A549 (cell line): ENCODE measurements around the gene PDE4D. TPM values are rescaled to one million over a fixed set of nuclear protein-coding genes. Genes with fewer than 3 reads are reported as not detected.
"Not testable (repeated sequence)": the region's sequence is repeated elsewhere in the genome, so short reads cannot be mapped to it uniquely, and the experiment has no call there.

Source experiments
- ATAC-seq, 2 experiments: fragments of 200-7000 bp in 1 of 2; fragments of >200 bp in 1 of 2; cut with Nextera tagmentation in 1 of 2; cut with Tn5 transposase in 1 of 2; 3 replicates each; pipeline versions ENCODE4 v1.8.0 to v1.9.1; 2018 to 2020; ENCODE audit warnings: mild to moderate bottlenecking in 1 of 2, moderate library complexity in 1 of 2
- CTCF ChIA-PET: fragments of 300-600 bp; sonication (Branson Sonifier 250); formaldehyde crosslinking; extraction: SDS; loops from one replicate; lab custom pipeline; 2021; ENCODE audit warnings: antibody characterized with exemption, inconsistent platforms; lab: Yijun Ruan, JAX
- POLR2A ChIA-PET: fragments of 350-600 bp; formaldehyde crosslinking; extraction: SDS; loops from one replicate; lab custom pipeline; 2021; ENCODE audit warnings: antibody characterized with exemption, inconsistent platforms; lab: Yijun Ruan, JAX
- DNase-seq, 2 experiments: peaks; one replicate each; pipeline versions ENCODE4 v3.0.0 to v3.0.0-alpha.2; 2011 to 2016; ENCODE audit warnings: low read depth in 1 of 2, low spot score in 1 of 2
- FAIRE-seq: peaks from 2 replicates; lab custom pipeline; 2011; peaks lifted over from hg19 to GRCh38; lab: Jason Lieb, UNC
- H3K27ac ChIP-seq, 2 experiments: fragments of >200 bp; sonication (Bioruptor Twin); formaldehyde crosslinking; 3 replicates each; pipeline ENCODE4 v1.5.1; 2016 to 2017
- H3K4me1 ChIP-seq: fragments of >200 bp; sonication (Bioruptor Twin); formaldehyde crosslinking; 3 replicates; pipeline ENCODE4 v1.6.1; 2016
- H3K4me2 ChIP-seq: fragments of >200 bp; sonication (Bioruptor Twin); formaldehyde crosslinking; 3 replicates; pipeline ENCODE4 v1.6.1; 2016
- H3K4me3 ChIP-seq: fragments of >200 bp; sonication (Bioruptor Twin); formaldehyde crosslinking; 3 replicates; pipeline ENCODE4 v1.5.1; 2016
- H3K9me3 ChIP-seq: fragments of >200 bp; sonication (Bioruptor Twin); formaldehyde crosslinking; 3 replicates; pipeline ENCODE4 v1.6.1; 2016
- CEBPB ChIP-seq, 2 experiments: fragments of >200 bp in 1 of 2; sonication (Bioruptor Twin) in 1 of 2; formaldehyde crosslinking in 1 of 2; IDR thresholded peaks; 2 replicates each; pipeline ENCODE4 v1.6.1; 2012 to 2016
- CHD2 ChIP-seq: fragments of 150-350 bp; IDR thresholded peaks from 2 replicates; pipeline ENCODE4 v1.6.1; 2014; ENCODE audit warnings: low read length; ENCODE audit not compliant: partially characterized antibody
- CTCF ChIP-seq: fragments of >200 bp; sonication (Bioruptor Twin); formaldehyde crosslinking; IDR thresholded peaks from 3 replicates; pipeline ENCODE4 v1.5.1; 2016
- JUN ChIP-seq, 2 experiments: fragments of >200 bp; sonication (Bioruptor Twin); formaldehyde crosslinking; IDR thresholded peaks; 2 replicates in 1 of 2; 3 replicates in 1 of 2; pipeline ENCODE4 v1.6.1; 2016 to 2017
- MAFK ChIP-seq: fragments of 450-650 bp; IDR thresholded peaks from 2 replicates; pipeline ENCODE4 v1.6.1; 2014; ENCODE audit not compliant: partially characterized antibody
- MYC ChIP-seq: IDR thresholded peaks from 2 replicates; pipeline ENCODE4 v1.6.1; 2012; ENCODE audit warnings: mild to moderate bottlenecking, inconsistent platforms, low read length, improper control_type of control experiment, borderline replicate concordance
- NR3C1 ChIP-seq: fragments of >200 bp; sonication (Bioruptor Twin); formaldehyde crosslinking; IDR thresholded peaks from 3 replicates; pipeline ENCODE4 v1.6.1; 2017
- RAD21 ChIP-seq, 2 experiments: fragments of >200 bp in 1 of 2; sonication (Bioruptor Twin) in 1 of 2; formaldehyde crosslinking in 1 of 2; IDR thresholded peaks in 1 of 2; conservative IDR thresholded peaks in 1 of 2; 2 replicates in 1 of 2; 3 replicates in 1 of 2; pipeline ENCODE4 v1.6.1; 2012 to 2018; ENCODE audit warnings: inconsistent platforms in 1 of 2
- RARB ChIP-seq: fragments of 250-450 bp; sonication (Bioruptor Pico); IDR thresholded peaks from 2 replicates; pipeline ENCODE4 v1.8.0; 2021; ENCODE audit warnings: mild to moderate bottlenecking, moderate library complexity
- RNF2 ChIP-seq: fragments of 200-600 bp; sonication (generic); IDR thresholded peaks from 2 replicates; pipeline ENCODE4 v1.6.1; 2016; ENCODE audit warnings: low read depth, mild to moderate bottlenecking, antibody characterized with exemption, moderate library complexity, borderline replicate concordance
- SMC3 ChIP-seq: fragments of >200 bp; sonication (Bioruptor Twin); formaldehyde crosslinking; IDR thresholded peaks from 3 replicates; pipeline ENCODE4 v1.6.1; 2018; ENCODE audit warnings: inconsistent platforms
- SREBF2 ChIP-seq: fragments of 450-650 bp; IDR thresholded peaks from 2 replicates; pipeline ENCODE4 v1.6.1; 2014; ENCODE audit warnings: mild to moderate bottlenecking, moderate library complexity
- TFCP2L1 ChIP-seq: fragments of 250-450 bp; sonication (Bioruptor Pico); IDR thresholded peaks from 2 replicates; pipeline ENCODE4 v1.5.0; 2021; ENCODE audit warnings: mild to moderate bottlenecking
- ZNF302 ChIP-seq: fragments of 250-450 bp; sonication (Bioruptor Pico); IDR thresholded peaks from 2 replicates; pipeline ENCODE4 v1.9.0; 2021; ENCODE audit warnings: inconsistent platforms, mild to moderate bottlenecking, moderate library complexity
- WGBS: methylation state at CpG from one replicate; pipeline ENCODE4 v1.1.6; 2017; ENCODE audit errors: missing lambda C conversion rate; 5-methylcytosine and 5-hydroxymethylcytosine counted together
- polyA plus RNA-seq, 4 experiments: library from polyadenylated mRNA; depleted of rRNA in 3 of 4; stranded (reverse); fragments of >200 nt; fragmentation: RNase III in 1 of 4; extraction: RNeasy Plus Mini Kit Qiagen cat#74134 plus additional on column Dnase treatment in 1 of 4; gene quantifications; 2 replicates in 3 of 4; 3 replicates in 1 of 4; pipeline ENCODE4 v1.2.3, GENCODE V29; 2011 to 2017

The PDE4D gene
- polyA plus RNA-seq, 2 of the 4 experiments (the other 2 are of a cell fraction): 74.0 to 213 TPM

GRCh38 chr5:59575648-59576445, 317.7 kb downstream of the PDE4D start:
- peak overlapping the region; percentile 86 for H3K4me2 ChIP-seq
- ChIA-PET CTCF (interaction anchor here (1.0 to 1.3 kb wide), 2 partner anchors 9 kb away, joined by 3 to 4 read pairs; no protein-coding TSS in a partner anchor), POLR2A (no interaction called here)
- ATAC-seq (peak; percentile 44 to 50; a peak in 4 of 6 replicates), FAIRE-seq (peak; percentile 46), DNase-seq (no peak)
- no peak for TF ChIP-seq TFCP2L1 (CRISPR knock-in tag)
- no peak for TF ChIP-seq ZNF302 (CRISPR knock-in tag)
- no peak for TF ChIP-seq SREBF2
- no peak for TF ChIP-seq CHD2
- TF ChIP-seq CEBPB (IDR thresholded peaks at IDR 0.05): peak in 1 of 2 experiments; percentile 61; a peak in 1 of 4 replicates
- TF ChIP-seq JUN (IDR thresholded peaks at IDR 0.05): 0 out of 5 replicates have a peak, but pooled peaks of 1 of the 2 experiments have one; percentile 44
- H3K27ac ChIP-seq: peak overlapping the region; percentile 74 to 89
- WGBS: 52% methylated on average over 3 of the region's 3 CpGs
- H3K9me3 ChIP-seq: no peaks in the 10 kb centered on the region
- H3K4me1 ChIP-seq: peaks cover 86% of the 10 kb centered on the region
- H3K4me3 ChIP-seq: no peak overlapping the region

GRCh38 chr5:59573509-59573908, 320.0 kb downstream of the PDE4D start:
- CTCF ChIA-PET: interaction anchor here (0.8 to 1.7 kb wide), 3 partner anchors 10 to 14 kb away, joined by 3 to 4 read pairs (median 4); no protein-coding TSS in a partner anchor
- DNase-seq, H3K9me3 ChIP-seq, H3K4me3 ChIP-seq, ATAC-seq, POLR2A ChIA-PET, FAIRE-seq: not testable (repeated sequence)
- Histone ChIP-seq H3K4me1 (peaks cover 86% of the 10 kb centered on the region), H3K27ac (peak overlapping the region; percentile 11 to 62; a peak in 5 of 6 replicates), H3K4me2 (0 out of 3 replicates have a peak overlapping the region, but pooled peaks have one; percentile 12)
- 77% methylated on average over 5 of the region's 5 CpGs for WGBS

GRCh38 chr5:59571067-59571466, 322.5 kb downstream of the PDE4D start:
- Histone ChIP-seq H3K4me2 (peak overlapping the region; percentile 1), H3K27ac (peak overlapping the region; percentile 50 to 63), H3K4me1 (peaks cover 86% of the 10 kb centered on the region), H3K9me3 (peaks cover 4% of the 10 kb centered on the region; the same call in 1 of the 3 replicates), H3K4me3 (no peak overlapping the region)
- ATAC-seq: no peak
- 94% methylated on average over 3 of the region's 3 CpGs for whole genome bisulfite sequencing
- POLR2A ChIA-PET: no interaction called here
- DNase-seq: no peak
- TF ChIP-seq MAFK (peak; percentile 93), RNF2 (no peak)
- CTCF ChIA-PET: interaction anchor here (0.6 to 2.5 kb wide), 3 partner anchors 13 to 319 kb away, joined by 3 to 6 read pairs (median 3); no protein-coding TSS in a partner anchor
- no peak for FAIRE-seq

- no peak for DNase-seq
- peaks cover 86% of the 10 kb centered on the region for H3K4me1 ChIP-seq
- CTCF ChIA-PET: interaction anchor here (1.2 to 2.5 kb wide), 3 partner anchors 14 to 21 kb away, joined by 3 to 6 read pairs (median 3); no protein-coding TSS in a partner anchor
- POLR2A ChIA-PET: no interaction called here
- H3K4me3 ChIP-seq: no peak overlapping the region
- TF ChIP-seq NR3C1: no peak
- peak; percentile 41 to 43; a peak in 4 of 5 replicates for TF ChIP-seq RAD21 (conservative IDR thresholded peaks at IDR 0.05 in 1 of 2, IDR thresholded peaks at IDR 0.05 in 1 of 2)
- peak; percentile 17; the same call in 1 of the 3 replicates for TF ChIP-seq SMC3
- peak; percentile 36; the same call in 2 of the 3 replicates for TF ChIP-seq CTCF
- no peak for TF ChIP-seq MYC
- no peak for TF ChIP-seq RARB
- 24% methylated on average over 3 of the region's 3 CpGs for WGBS
- peak overlapping the region; percentile 1 for H3K4me2 ChIP-seq
- H3K9me3 ChIP-seq: peaks cover 4% of the 10 kb centered on the region; the same call in 1 of the 3 replicates
- peak overlapping the region; percentile 76 to 97 for H3K27ac ChIP-seq
- peak; percentile 7 for FAIRE-seq
- peak; percentile 34 to 61; a peak in 5 of 6 replicates for ATAC-seq
These were observed 323.8 kb downstream of the PDE4D start for GRCh38 chr5:59569608-59570334.
